ENCODE data around the gene C3AR1.

Gene C3AR1

GRCh38 chr12:8012651-8013309 is 53.4 kb downstream of the C3AR1 start:
- no peak overlapping the region for H3K9ac ChIP-seq
- no peak overlapping the region for H3K4me2 ChIP-seq
- H3K9me3 ChIP-seq: no peaks in the 10 kb centered on the region
- H3K27me3 ChIP-seq: peaks cover 11% of the 10 kb centered on the region
- H3K4me1 ChIP-seq: peaks cover under 1% of the 10 kb centered on the region; the same call in 1 of the 2 replicates
- H3K27ac ChIP-seq: no peak overlapping the region
- no peak for TF ChIP-seq Cebpa-rat (IDR thresholded peaks at IDR 0.05)
- no peak overlapping the region for H3K4me3 ChIP-seq
- no peaks in the 10 kb centered on the region for H4K20me1 ChIP-seq
- no peaks in the 10 kb centered on the region for H3K36me3 ChIP-seq

- Histone ChIP-seq H3K36me3 (no peaks in the 10 kb centered on the region), H3K4me2 (no peak overlapping the region), H3K4me3 (no peak overlapping the region), H3K27ac (no peak overlapping the region), H3K4me1 (no peaks in the 10 kb centered on the region), H3K9ac (no peak overlapping the region), H3K9me3 (no peaks in the 10 kb centered on the region), H3K27me3 (no peaks in the 10 kb centered on the region), H4K20me1 (no peaks in the 10 kb centered on the region)
- no peak for TF ChIP-seq Cebpa-rat (IDR thresholded peaks at IDR 0.05)
Observed at GRCh38 chr12:8011331-8011730, 54.8 kb downstream of the C3AR1 start.
